ENCODE data around the gene GPATCH11.

GPATCH11 gene

DNA sequence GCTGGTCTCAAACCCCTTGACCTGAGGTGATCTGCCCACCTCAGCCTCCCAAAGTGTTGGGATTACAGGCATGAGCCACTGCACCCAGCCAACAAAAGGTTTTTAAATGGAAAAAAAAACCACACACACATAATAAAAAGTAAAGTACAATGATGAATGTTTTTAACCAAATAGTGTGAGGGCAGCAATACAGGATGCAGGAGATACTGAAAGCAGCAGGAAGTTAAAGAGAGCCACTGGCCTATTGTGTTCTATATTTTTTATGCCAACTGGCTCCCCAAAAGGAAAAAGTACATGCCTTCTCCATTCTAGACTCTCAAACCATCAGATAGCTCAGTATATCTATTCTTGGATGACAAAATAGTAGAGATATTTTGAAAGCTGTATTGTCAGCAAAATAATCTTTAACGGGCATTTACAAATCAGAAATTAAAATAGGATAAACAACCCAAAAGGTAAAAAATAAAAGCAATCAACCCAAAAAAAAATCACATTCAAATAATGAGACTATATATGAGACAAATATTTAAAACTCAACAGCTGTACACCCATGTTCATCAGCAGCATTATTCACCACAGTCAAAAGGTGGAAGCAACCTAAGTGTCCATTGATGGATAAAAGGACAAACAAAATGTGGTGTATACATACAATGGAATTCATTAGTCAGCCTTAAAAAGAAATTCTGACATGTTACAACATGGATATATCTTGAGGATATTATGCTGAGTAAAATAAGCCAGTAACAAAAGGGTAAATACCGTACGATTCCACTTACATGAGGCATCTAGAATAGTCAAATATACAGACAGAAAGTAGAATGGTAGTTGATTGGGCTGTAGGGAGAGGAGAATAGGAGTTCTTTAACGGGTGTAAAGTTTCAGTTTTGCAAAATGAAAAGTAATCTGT, 26.2 kb downstream of the GPATCH11 start:
- no peak for DNase-seq

DNA sequence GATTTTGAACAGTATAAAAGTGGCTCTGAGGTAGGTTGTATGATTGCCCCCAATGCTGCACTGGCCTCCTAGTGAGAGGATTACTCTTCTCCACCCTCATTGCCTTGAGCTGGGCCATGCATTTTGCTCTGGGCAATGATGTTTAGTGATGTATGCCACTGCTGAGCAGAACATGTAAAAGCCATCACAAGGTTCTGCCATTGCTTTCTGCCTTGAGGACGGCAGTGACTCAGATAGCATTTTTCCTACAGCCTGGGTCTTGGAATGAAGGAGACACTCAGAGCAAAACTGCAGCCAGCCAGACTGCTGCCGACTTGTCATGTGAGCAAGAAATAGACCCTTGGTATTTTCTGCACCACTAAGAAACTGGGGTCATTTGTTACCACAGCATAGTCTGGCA, 27.6 kb downstream of the GPATCH11 start:
- DNase-seq, result no peak

DNA sequence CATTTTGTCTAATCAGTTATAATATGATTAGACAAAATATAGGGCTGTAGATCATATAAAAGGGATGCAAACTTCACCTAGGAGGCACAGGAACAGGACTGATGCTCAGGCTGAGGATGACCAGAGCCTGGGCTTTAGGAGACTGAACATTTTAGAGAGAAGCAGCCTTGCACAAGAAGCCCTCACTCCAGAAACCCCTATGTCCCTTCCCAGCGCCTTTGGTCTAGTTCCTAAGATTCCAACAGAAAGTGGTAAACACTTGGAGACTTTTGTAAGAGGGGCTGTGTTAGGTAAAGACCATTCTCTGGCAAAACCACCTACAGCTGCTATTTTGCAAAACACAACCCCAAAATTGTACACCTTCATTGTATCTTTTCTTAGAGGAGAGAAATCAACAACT, 33.2 kb downstream of the GPATCH11 start:
- DNase-seq, result no peak

DNA sequence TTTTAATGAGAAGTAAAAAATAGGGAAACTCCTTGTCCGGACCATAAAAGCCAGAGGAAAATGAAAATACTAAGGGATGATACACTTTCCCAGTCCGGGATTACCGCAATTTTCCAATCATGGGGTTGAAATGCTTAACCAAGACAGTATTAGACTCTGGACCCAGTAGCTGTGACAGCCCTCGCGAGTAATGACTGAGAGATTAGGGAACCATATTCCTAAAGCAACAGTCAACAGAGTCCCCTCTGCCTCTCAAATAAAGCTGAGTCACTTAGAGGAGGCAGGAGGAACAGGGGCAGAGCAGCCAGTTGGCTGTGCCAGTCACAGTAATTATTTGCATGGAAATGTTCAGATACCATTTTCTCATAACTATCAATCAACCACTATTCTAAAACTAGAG, 34.8 kb downstream of the GPATCH11 start:
- no peak for DNase-seq

DNA sequence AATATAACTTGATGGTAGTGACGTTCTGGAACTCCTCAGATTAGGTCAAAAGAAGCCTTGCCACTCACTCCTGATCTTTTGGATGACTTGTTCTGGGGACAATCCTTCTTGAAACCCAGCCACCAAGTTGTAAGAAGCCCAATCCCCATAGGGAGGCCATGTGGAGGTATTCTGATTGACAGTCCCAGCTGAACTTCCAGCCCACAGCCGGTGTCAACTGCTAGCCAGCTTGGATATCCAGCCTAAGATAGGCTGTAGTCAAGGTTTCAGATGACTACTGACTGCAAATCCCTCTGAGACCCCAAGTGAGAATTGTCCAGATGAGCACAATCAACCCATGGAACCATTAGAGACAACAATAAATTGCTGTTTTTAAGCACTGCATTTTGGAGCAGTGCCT, 41.1 kb downstream of the GPATCH11 start:
- peak; percentile 63 for DNase-seq

DNA sequence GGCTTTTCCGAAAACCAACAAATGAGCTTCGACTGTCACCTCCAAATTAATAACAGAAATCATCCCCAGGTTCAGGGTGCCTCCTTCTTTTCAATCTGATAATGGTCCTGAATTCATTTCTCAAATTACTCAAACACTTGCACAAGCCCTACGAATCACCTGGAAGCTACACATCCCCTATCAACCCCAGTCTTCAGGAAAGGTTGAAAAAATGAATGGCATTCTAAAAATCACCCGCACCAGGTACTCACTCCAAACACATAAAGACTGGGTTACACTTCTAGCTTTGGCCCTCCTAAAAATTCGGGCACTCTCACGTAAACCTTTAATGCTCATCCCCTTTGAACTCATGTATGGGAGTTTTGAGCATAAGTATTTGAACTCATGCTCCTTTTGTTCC, 48.6 kb downstream of the GPATCH11 start:
- DNase-seq, result no peak

DNA sequence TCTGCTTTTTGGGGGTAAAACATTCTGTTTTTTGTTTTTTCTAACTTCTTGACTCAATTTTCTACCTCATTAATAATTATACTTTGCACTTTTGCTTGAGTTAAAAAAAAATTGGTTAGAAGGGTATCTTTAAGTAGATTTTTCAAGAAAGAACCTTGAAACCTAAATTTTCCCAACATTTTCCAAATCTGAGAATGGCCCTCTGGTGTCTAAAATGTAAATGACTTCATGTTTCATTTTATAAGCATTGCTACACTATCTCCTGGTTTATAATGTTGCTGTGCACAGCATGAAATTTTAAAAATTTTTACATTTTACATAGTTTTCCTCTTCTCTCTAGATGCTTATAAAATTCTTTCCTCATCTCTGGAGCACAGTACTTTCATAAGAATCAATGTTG, 58.2 kb downstream of the GPATCH11 start:
- DNase-seq, result no peak

DNA sequence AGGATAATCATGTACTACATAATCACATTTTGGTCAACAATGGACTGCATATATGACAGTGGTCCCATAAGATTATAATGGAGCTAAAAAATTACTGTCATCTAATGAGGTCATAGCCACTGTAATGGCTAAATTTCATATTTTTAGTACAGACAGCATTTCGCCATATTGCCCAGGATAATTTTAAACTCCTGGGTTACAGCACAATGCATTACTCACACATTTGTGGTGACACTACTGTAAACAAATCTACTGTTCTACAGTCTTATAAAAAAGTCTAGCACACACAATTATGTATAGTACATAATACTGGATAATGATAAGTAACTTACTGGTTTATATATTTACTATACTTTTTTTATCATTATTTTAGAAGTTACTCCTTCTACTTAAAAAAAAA, 59.7 kb downstream of the GPATCH11 start:
- DNase-seq, result no peak

DNA sequence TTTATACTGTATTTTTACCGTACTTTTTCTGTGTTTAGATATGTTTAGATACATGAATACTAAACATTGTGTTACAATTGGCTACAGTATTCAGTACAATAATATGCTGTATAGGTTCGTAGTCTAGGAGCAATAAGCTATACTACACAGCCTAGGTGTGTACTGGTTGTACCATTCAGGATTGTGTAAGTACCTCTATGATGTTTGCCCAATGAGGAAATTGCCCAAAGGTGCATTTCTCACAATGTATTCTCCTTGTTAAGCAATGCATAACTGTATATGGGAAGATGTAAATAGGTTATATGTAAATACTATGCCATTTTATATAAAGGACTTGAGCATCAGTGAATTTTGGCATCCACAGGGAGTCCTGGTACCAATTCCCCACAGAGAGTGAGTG, 61.7 kb downstream of the GPATCH11 start:
- DNase-seq, result no peak

DNA sequence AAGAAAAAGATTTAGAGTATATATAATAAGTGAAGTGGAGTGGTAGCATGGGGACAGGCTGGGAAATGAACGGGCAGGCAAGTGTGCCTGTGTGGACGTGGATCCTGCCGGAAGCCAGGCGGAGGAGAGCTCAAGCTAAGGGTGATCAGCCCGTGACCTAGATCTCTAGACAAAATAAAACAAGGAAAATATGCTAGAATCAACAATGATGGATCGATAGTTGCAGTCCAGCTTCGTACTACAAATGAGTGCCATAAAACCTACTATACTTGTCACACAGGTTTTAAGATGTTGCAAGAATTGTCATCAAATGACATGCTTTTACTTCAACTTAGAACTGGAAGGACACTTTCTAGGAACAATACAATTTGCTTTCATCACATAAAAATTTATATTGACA, 64.0 kb downstream of the GPATCH11 start:
- no peak for DNase-seq

Data from femur (tissue), 1 donor.